H9 (cell line): Measurements from ENCODE around the gene POLR2M. TPM values are rescaled to one million over a fixed set of nuclear protein-coding genes. Genes with fewer than 3 reads are reported as not detected.

Experiments used
- DNase-seq: peaks from one replicate; pipeline ENCODE4 v3.0.0-alpha.2; 2017
- H2AFZ ChIP-seq: one replicate; pipeline ENCODE4 v1.6.1; 2013; ENCODE audit warnings: mild to moderate bottlenecking, low read length, control low read depth, moderate library complexity
- H2AK5ac ChIP-seq: 2 replicates; pipeline ENCODE4 v1.6.1; 2013; ENCODE audit warnings: low read length, control low read depth, mixed read lengths; ENCODE audit not compliant: insufficient read length
- H2BK120ac ChIP-seq: one replicate; pipeline ENCODE4 v1.6.1; 2013; ENCODE audit warnings: low read depth, mild to moderate bottlenecking, low read length, control low read depth, inconsistent platforms; ENCODE audit not compliant: poor library complexity, severe bottlenecking
- H2BK12ac ChIP-seq: 2 replicates; pipeline ENCODE4 v1.6.1; 2013; ENCODE audit warnings: low read length, control low read depth, mixed read lengths, low read depth; ENCODE audit not compliant: insufficient read length
- H2BK15ac ChIP-seq: 2 replicates; pipeline ENCODE4 v1.6.1; 2013; ENCODE audit warnings: low read depth, low read length, control low read depth
- H2BK20ac ChIP-seq: one replicate; pipeline ENCODE4 v1.6.1; 2013; ENCODE audit warnings: low read depth, mild to moderate bottlenecking, low read length, control low read depth, inconsistent platforms; ENCODE audit not compliant: poor library complexity, severe bottlenecking
- H2BK5ac ChIP-seq: 2 replicates; pipeline ENCODE4 v1.6.1; 2013; ENCODE audit warnings: low read length, control low read depth, mixed read lengths; ENCODE audit not compliant: insufficient read length
- H3K14ac ChIP-seq: 2 replicates; pipeline ENCODE4 v1.6.1; 2013; ENCODE audit warnings: low read length, control low read depth; ENCODE audit not compliant: insufficient read depth
- H3K18ac ChIP-seq: 2 replicates; pipeline ENCODE4 v1.6.1; 2013; ENCODE audit warnings: low read depth, mild to moderate bottlenecking, mixed read lengths, low read length, control low read depth; ENCODE audit not compliant: insufficient read length
- H3K23ac ChIP-seq: 2 replicates; pipeline ENCODE4 v1.6.1; 2013; ENCODE audit warnings: low read length, control low read depth, mixed read lengths, low read depth; ENCODE audit not compliant: insufficient read length
- H3K23me2 ChIP-seq: 2 replicates; pipeline ENCODE4 v1.6.1; 2013; ENCODE audit warnings: low read depth, mild to moderate bottlenecking, mixed read lengths, low read length, control low read depth; ENCODE audit not compliant: insufficient read length, poor library complexity, severe bottlenecking
- H3K27ac ChIP-seq: 2 replicates; pipeline ENCODE4 v1.5.1; 2013; ENCODE audit warnings: low read length, control low read depth, mixed read lengths, low read depth; ENCODE audit not compliant: insufficient read length
- H3K27me3 ChIP-seq: 2 replicates; pipeline ENCODE4 v1.6.1; 2013; ENCODE audit warnings: low read length, control low read depth, inconsistent platforms; ENCODE audit not compliant: insufficient read depth
- H3K4ac ChIP-seq: 2 replicates; pipeline ENCODE4 v1.6.1; 2013; ENCODE audit warnings: low read depth, mild to moderate bottlenecking, control low read depth, inconsistent platforms, low read length, moderate library complexity
- H3K4me1 ChIP-seq: 2 replicates; pipeline ENCODE4 v1.6.1; 2013; ENCODE audit warnings: low read length, control low read depth, inconsistent platforms; ENCODE audit not compliant: insufficient read depth
- H3K4me2 ChIP-seq: 2 replicates; pipeline ENCODE4 v1.6.1; 2013; ENCODE audit warnings: low read length, control low read depth, mixed read lengths; ENCODE audit not compliant: insufficient read length, insufficient read depth
- H3K56ac ChIP-seq: 2 replicates; pipeline ENCODE4 v1.6.1; 2013; ENCODE audit warnings: low read depth, mild to moderate bottlenecking, mixed read lengths, low read length, control low read depth; ENCODE audit not compliant: insufficient read length
- H3K79me1 ChIP-seq: 2 replicates; pipeline ENCODE4 v1.6.1; 2013; ENCODE audit warnings: low read depth, mild to moderate bottlenecking, moderate library complexity, low read length, control low read depth, inconsistent platforms; ENCODE audit not compliant: insufficient read depth, poor library complexity, severe bottlenecking
- H3K79me2 ChIP-seq: 2 replicates; pipeline ENCODE4 v1.6.1; 2013; ENCODE audit warnings: low read length, control low read depth, inconsistent platforms; ENCODE audit not compliant: insufficient read depth
- H3K9ac ChIP-seq: 2 replicates; pipeline ENCODE4 v1.6.1; 2013; ENCODE audit warnings: low read length, control low read depth, mixed read lengths; ENCODE audit not compliant: insufficient read length; ENCODE audit errors: extremely low read depth
- H3K9me3 ChIP-seq: one replicate; pipeline ENCODE4 v1.6.1; 2013; ENCODE audit warnings: low read depth, low read length, inconsistent platforms; ENCODE audit not compliant: control insufficient read depth
- H3T11ph ChIP-seq: one replicate; pipeline ENCODE4 v1.6.1; 2013; ENCODE audit warnings: mild to moderate bottlenecking, low read length, control low read depth, inconsistent platforms
- H4K20me1 ChIP-seq: one replicate; pipeline ENCODE4 v1.6.1; 2013; ENCODE audit not compliant: control insufficient read depth, insufficient read length, insufficient read depth
- H4K5ac ChIP-seq: 2 replicates; pipeline ENCODE4 v1.6.1; 2013; ENCODE audit warnings: low read depth, mild to moderate bottlenecking, mixed read lengths, low read length, control low read depth; ENCODE audit not compliant: insufficient read length
- H4K8ac ChIP-seq: replicated peaks from 2 replicates; pipeline ENCODE4 v1.6.1; 2013; ENCODE audit warnings: low read length, control low read depth, mixed read lengths, low read depth; ENCODE audit not compliant: insufficient read length
- H4K91ac ChIP-seq: 2 replicates; pipeline ENCODE4 v1.6.1; 2013; ENCODE audit warnings: low read depth, mild to moderate bottlenecking, moderate library complexity, mixed read lengths, low read length, control low read depth; ENCODE audit not compliant: insufficient read length
- H3K27ac Mint-ChIP-seq, 3 experiments: 2 replicates in 2 of 3; 3 replicates in 1 of 3; pipeline ENCODE4 v1.8.0; 2020 to 2021; ENCODE audit warnings: mixed read lengths in 3 of 3, mild to moderate bottlenecking in 1 of 3, moderate library complexity in 1 of 3
- H3K27me3 Mint-ChIP-seq: 2 replicates; pipeline ENCODE4 v1.8.0; 2021; ENCODE audit warnings: low read depth, mild to moderate bottlenecking, moderate library complexity, mixed read lengths
- H3K36me3 Mint-ChIP-seq, 3 experiments: 2 replicates in 2 of 3; 3 replicates in 1 of 3; pipeline ENCODE4 v1.8.0; 2020 to 2021; ENCODE audit warnings: low read depth in 3 of 3, mixed read lengths in 3 of 3; ENCODE audit not compliant: insufficient read depth in 1 of 3
- H3K4me1 Mint-ChIP-seq, 2 experiments: 2 replicates each; pipeline ENCODE4 v1.8.0; 2020; ENCODE audit warnings: mixed read lengths in 2 of 2
- H3K4me3 Mint-ChIP-seq, 2 experiments: 2 replicates in 1 of 2; 3 replicates in 1 of 2; pipeline ENCODE4 v1.8.0; 2020 to 2021; ENCODE audit warnings: mild to moderate bottlenecking in 2 of 2, mixed read lengths in 2 of 2, moderate library complexity in 1 of 2
- H3K9me3 Mint-ChIP-seq, 2 experiments: 2 replicates in 1 of 2; 3 replicates in 1 of 2; pipeline ENCODE4 v1.8.0; 2020; ENCODE audit warnings: mild to moderate bottlenecking in 2 of 2, mixed read lengths in 2 of 2, moderate library complexity in 1 of 2
- WGBS: extraction: QIAGEN DNeasy Blood & Tissue Kit; methylation state at CpG from one replicate; pipeline ENCODE4 v1.1.7; 2013; ENCODE audit warnings: missing lambda C conversion rate, low lambda C conversion rate, mixed read lengths; ENCODE audit not compliant: insufficient read length; ENCODE audit errors: extremely low coverage; 5-methylcytosine and 5-hydroxymethylcytosine counted together
- total RNA-seq: library from RNA; stranded (reverse); gene quantifications from 2 replicates; pipeline ENCODE4 v1.2.1, GENCODE V29; 2021
- TF ChIP-seq, protein P1 (sequence below): fragments of 200-600 bp; sonication (generic); conservative IDR thresholded peaks from 3 replicates; pipeline ENCODE4 v1.8.0; 2021; ENCODE audit warnings: antibody characterized with exemption, mild to moderate bottlenecking

POLR2M gene
- total RNA-seq, 1 experiment from 2014 or later, result 67.3 TPM

GRCh38 chr15:57698991-57699390 is 7.5 kb upstream of the POLR2M start:
- no peak overlapping the region; a peak in 1 of 7 replicates for H3K27ac Mint-ChIP-seq
- no peak overlapping the region for H4K5ac ChIP-seq
- H2BK15ac ChIP-seq, result no peak overlapping the region
- no peaks in the 10 kb centered on the region for H3K9me3 Mint-ChIP-seq
- H3K27me3 Mint-ChIP-seq, result peaks cover 54% of the 10 kb centered on the region
- H2AFZ ChIP-seq, result no peak overlapping the region
- H4K8ac ChIP-seq, result no peak overlapping the region
- no peak overlapping the region for H3K56ac ChIP-seq
- no peak overlapping the region for H3K23ac ChIP-seq
- H3K27ac ChIP-seq, result no peak overlapping the region
- peaks cover 0 to 2% of the 10 kb centered on the region in 2 experiments; a peak in 1 of 4 replicates for H3K4me1 Mint-ChIP-seq
- no peaks in the 10 kb centered on the region for H3K27me3 ChIP-seq
- no peaks in the 10 kb centered on the region for H3K79me1 ChIP-seq
- H2BK120ac ChIP-seq, result no peak overlapping the region
- H2BK20ac ChIP-seq, result no peak overlapping the region
- H3K23me2 ChIP-seq, result no peaks in the 10 kb centered on the region
- no peak overlapping the region for H3K4ac ChIP-seq
- H2BK5ac ChIP-seq, result no peak overlapping the region
- H3K4me1 ChIP-seq, result no peaks in the 10 kb centered on the region
- H2BK12ac ChIP-seq, result no peak overlapping the region
- no peak overlapping the region for H3K18ac ChIP-seq
- H2AK5ac ChIP-seq, result no peak overlapping the region
- TF ChIP-seq, protein P1, sequence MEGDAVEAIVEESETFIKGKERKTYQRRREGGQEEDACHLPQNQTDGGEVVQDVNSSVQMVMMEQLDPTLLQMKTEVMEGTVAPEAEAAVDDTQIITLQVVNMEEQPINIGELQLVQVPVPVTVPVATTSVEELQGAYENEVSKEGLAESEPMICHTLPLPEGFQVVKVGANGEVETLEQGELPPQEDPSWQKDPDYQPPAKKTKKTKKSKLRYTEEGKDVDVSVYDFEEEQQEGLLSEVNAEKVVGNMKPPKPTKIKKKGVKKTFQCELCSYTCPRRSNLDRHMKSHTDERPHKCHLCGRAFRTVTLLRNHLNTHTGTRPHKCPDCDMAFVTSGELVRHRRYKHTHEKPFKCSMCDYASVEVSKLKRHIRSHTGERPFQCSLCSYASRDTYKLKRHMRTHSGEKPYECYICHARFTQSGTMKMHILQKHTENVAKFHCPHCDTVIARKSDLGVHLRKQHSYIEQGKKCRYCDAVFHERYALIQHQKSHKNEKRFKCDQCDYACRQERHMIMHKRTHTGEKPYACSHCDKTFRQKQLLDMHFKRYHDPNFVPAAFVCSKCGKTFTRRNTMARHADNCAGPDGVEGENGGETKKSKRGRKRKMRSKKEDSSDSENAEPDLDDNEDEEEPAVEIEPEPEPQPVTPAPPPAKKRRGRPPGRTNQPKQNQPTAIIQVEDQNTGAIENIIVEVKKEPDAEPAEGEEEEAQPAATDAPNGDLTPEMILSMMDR, result no peak
- H3K9me3 ChIP-seq, result no peaks in the 10 kb centered on the region
- no peaks in the 10 kb centered on the region for H4K20me1 ChIP-seq
- no peak overlapping the region for H3K4me3 Mint-ChIP-seq
- no peak for DNase-seq
- WGBS, result no CpG with 5 or more reads among the region's 4 CpGs
- H3K9ac ChIP-seq, result no peak overlapping the region
- H3K4me2 ChIP-seq, result no peak overlapping the region
- H3K14ac ChIP-seq, result no peak overlapping the region
- H4K91ac ChIP-seq, result no peak overlapping the region
- no peaks in the 10 kb centered on the region for H3K79me2 ChIP-seq
- no peak overlapping the region for H3T11ph ChIP-seq
- H3K36me3 Mint-ChIP-seq, result no peaks in the 10 kb centered on the region
